ENCODE measurements around the gene HOOK1. TPM values are rescaled to one million over a fixed set of nuclear protein-coding genes. Genes with fewer than 3 reads are reported as not detected.
A peak's percentile ranks its signal among the peaks of the same experiment; 100 is the strongest.
"Not testable (repeated sequence)": the region's sequence is repeated elsewhere in the genome, so short reads cannot be mapped to it uniquely, and the experiment has no call there.

HOOK1 gene
- total RNA-seq, 1 donor from 2014 or later, result 21.2 TPM

- Mint-ChIP-seq H3K9me3 (no peaks in the 10 kb centered on the region), H3K27me3 (no peaks in the 10 kb centered on the region), H3K27ac (no peak overlapping the region), H3K4me3 (no peak overlapping the region), H3K4me1 (ENCODE audit: unreplicated experiment) (peaks cover 6% of the 10 kb centered on the region), H3K36me3 (peaks cover 6% of the 10 kb centered on the region)
- DNase-seq (ENCODE audit: extremely low spot score, unreplicated experiment), result no peak
- TF ChIP-seq CTCF (conservative IDR thresholded peaks at IDR 0.05), result no peak
These were observed 13.4 kb downstream of the HOOK1 start for GRCh38 chr1:59828160-59828559.

GRCh38 chr1:59831529-59831928 is 16.8 kb downstream of the HOOK1 start:
- Mint-ChIP-seq H3K4me3 (no peak overlapping the region), H3K36me3 (peaks cover 9% of the 10 kb centered on the region), H3K27me3 (no peaks in the 10 kb centered on the region), H3K27ac (peak overlapping the region; percentile 11), H3K4me1 (ENCODE audit: unreplicated experiment) (peaks cover 6% of the 10 kb centered on the region), H3K9me3 (no peaks in the 10 kb centered on the region)
- no peak for TF ChIP-seq CTCF (conservative IDR thresholded peaks at IDR 0.05)
- no peak for DNase-seq (ENCODE audit: extremely low spot score, unreplicated experiment)

GRCh38 chr1:59833022-59833421 is 18.3 kb downstream of the HOOK1 start:
- Mint-ChIP-seq H3K4me1 (ENCODE audit: unreplicated experiment) (peaks cover 6% of the 10 kb centered on the region), H3K9me3 (no peaks in the 10 kb centered on the region), H3K36me3 (peaks cover 13% of the 10 kb centered on the region), H3K27me3 (no peaks in the 10 kb centered on the region), H3K4me3 (no peak overlapping the region), H3K27ac (no peak overlapping the region)
- no peak for TF ChIP-seq CTCF (conservative IDR thresholded peaks at IDR 0.05)
- no peak for DNase-seq (ENCODE audit: extremely low spot score, unreplicated experiment)

- TF ChIP-seq CTCF (conservative IDR thresholded peaks at IDR 0.05), result no peak
- H3K4me1 Mint-ChIP-seq (ENCODE audit: unreplicated experiment), result peaks cover 6% of the 10 kb centered on the region
- H3K27me3 Mint-ChIP-seq, result no peaks in the 10 kb centered on the region
- DNase-seq (ENCODE audit: extremely low spot score, unreplicated experiment), result no peak
- H3K9me3 Mint-ChIP-seq, result no peaks in the 10 kb centered on the region
- peak overlapping the region; percentile 54 for H3K27ac Mint-ChIP-seq
- H3K36me3 Mint-ChIP-seq, result peaks cover 18% of the 10 kb centered on the region
- H3K4me3 Mint-ChIP-seq, result no peak overlapping the region
These were observed 19.2 kb downstream of the HOOK1 start for GRCh38 chr1:59833991-59834390.

GRCh38 chr1:59837857-59838256 is 23.1 kb downstream of the HOOK1 start:
- peaks cover 17% of the 10 kb centered on the region for H3K36me3 Mint-ChIP-seq
- DNase-seq (ENCODE audit: extremely low spot score, unreplicated experiment); H3K4me3 Mint-ChIP-seq; H3K4me1 Mint-ChIP-seq (ENCODE audit: unreplicated experiment); H3K27me3 Mint-ChIP-seq; H3K27ac Mint-ChIP-seq; H3K9me3 Mint-ChIP-seq: not testable (repeated sequence)

GRCh38 chr1:59845091-59845490 is 30.3 kb downstream of the HOOK1 start:
- H3K36me3 Mint-ChIP-seq, result peaks cover 16% of the 10 kb centered on the region
- no peak for DNase-seq (ENCODE audit: extremely low spot score, unreplicated experiment)
- H3K27ac Mint-ChIP-seq, result no peak overlapping the region
- no peaks in the 10 kb centered on the region for H3K27me3 Mint-ChIP-seq
- no peak overlapping the region for H3K4me3 Mint-ChIP-seq
- TF ChIP-seq CTCF (conservative IDR thresholded peaks at IDR 0.05), result no peak
- H3K9me3 Mint-ChIP-seq, result no peaks in the 10 kb centered on the region
- H3K4me1 Mint-ChIP-seq (ENCODE audit: unreplicated experiment), result no peaks in the 10 kb centered on the region

Measured in type B pancreatic cell (in vitro differentiated cells).